Measurements from ENCODE around the gene TERB2. TPM values are rescaled to one million over a fixed set of nuclear protein-coding genes. Genes with fewer than 3 reads are reported as not detected.
"Not testable (repeated sequence)": the region's sequence is repeated elsewhere in the genome, so short reads cannot be mapped to it uniquely, and the experiment has no call there.

Gene TERB2
- total RNA-seq, 1 experiment from 2014 or later = not detected

DNA sequence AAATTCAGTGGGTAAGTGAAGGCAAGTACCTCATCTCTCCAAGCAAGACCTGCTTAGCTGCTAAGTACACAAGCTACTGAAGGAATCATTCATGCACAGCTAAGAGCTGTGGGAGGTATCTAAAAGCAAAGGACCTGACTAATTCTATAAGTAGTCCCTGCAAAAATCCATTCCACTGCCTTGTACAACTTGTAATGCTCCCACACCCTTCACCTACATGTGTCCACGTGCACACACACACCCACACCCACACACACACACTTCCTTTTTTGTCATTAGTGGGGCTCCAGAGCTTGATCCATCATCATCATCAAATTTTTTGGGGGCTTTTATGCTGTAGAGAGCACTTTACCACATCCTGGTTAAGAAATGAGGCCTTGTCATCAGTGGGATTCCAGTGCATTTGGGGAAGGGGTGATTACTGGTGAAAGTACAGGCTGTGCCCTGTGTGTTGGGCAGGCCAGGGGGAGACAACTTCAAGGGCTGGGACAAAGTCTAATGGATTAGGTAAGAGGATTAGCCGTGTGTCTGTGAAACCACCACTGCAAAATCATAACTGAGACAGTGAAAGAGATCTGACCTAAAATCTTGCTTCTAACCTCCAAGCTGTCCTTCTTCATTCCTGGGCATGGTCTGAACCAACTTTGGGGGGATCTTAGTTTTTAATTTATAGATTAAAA is 47.4 kb downstream of the TERB2 start:
- not testable (repeated sequence) for DNase-seq (ENCODE audit: low spot score)

DNA sequence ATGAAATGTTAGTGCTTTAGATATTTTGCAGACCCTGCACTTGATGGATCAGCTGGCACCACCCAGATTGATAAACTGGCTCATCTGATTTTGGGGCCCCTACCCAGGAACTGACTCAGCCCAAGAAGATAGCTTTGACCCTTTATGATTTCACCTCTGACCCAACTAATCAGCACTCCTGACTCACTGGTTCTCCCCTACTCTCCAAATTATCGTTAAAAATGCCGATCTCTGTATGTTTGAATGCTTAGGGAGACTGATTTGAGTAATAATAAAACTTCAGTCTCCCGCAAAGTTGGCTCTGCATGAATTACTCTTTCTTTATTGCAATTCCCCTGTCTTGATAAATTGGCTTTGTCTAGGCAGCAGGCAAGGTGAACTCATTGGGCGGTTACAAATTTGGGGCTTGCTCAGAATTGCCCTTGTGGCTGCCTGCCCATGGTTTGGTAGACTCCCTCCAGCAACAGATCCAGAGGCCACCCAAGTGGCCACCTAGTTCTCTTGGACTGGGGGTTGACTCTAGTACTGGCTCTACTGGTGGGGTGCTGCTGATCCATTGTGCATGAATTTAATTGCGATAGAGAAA is 48.2 kb downstream of the TERB2 start:
- DNase-seq (ENCODE audit: low spot score) = not testable (repeated sequence)

- DNase-seq (ENCODE audit: low spot score) = no peak
Measured at GRCh38 chr15:45009046-45009445, 52.6 kb downstream of the TERB2 start.

DNA sequence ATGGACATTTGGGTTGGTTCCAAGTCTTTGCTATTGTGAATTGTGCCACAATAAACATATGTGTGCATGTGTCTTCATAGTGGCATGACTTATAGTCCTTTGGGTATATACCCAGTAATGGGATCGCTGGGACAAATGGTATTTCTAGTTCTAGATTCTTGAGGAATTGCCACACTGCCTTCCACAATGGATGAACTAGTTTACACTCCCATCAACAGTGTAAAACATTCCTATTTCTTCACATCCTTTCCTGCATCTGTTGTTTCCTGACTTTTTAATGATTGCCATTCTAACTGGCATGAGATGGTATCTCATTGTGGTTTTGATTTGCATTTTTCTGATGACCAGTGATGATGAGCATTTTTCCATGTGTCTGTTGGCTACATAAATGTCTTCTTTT is 58.6 kb downstream of the TERB2 start:
- DNase-seq (ENCODE audit: low spot score) = not testable (repeated sequence)

DNA sequence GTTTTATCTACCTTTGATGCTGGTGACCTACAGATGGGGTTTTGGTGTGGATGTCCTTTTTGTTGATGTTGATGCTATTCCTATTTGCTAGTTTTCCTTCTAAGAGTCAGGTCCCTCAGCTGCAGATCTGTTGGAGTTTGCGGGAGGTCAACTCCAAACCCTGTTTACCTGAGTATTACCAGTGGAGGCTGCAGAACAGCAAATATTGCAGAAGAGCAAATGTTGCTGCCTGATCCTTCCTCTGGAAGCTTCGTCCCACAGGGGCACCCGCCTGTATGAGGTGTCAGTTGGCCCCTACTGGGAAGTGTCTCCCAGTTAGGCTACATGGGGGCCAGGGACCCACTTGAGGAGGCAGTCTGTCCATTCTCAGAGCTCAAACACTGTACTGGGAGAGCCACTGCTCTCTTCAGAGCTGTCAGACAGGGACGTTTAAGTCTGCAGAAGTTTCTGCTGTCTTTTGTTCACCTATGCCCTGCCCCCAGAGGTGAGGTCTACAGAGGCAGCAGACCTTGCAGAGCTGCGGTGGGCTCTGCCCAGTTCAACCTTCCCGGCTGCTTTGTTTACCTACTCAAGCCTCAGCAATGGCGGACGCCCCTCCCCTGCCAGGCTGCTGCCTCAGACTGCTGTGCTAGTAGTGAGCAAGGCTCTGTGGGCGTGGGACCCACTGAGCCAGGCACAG is 63.9 kb downstream of the TERB2 start:
- DNase-seq (ENCODE audit: low spot score) = not testable (repeated sequence)

- DNase-seq (ENCODE audit: low spot score) = not testable (repeated sequence)
Measured at GRCh38 chr15:45020901-45021259, 64.4 kb downstream of the TERB2 start.

DNA sequence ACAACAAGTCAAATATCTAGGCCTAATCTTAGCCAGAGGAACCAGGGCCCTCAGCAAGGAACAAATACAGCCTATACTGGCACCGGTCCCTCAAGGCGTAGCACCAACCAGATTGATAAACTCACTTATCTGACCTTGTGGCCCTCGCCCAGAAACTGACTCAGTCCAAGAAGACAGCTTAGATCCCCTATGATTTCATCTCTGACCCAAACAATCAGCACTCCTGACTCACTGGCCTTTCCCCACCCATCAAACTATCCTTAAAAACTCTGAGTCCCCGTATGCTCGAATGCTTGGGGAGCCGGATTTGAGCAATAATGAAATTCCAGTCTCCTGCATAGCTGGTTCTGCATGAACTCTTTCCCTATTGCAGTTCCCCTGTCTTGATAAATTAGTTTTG is 64.9 kb downstream of the TERB2 start:
- no peak for DNase-seq (ENCODE audit: low spot score)

GRCh38 chr15:45022871-45023658 is 66.6 kb downstream of the TERB2 start, which contains the start of gene SORD:
TSS of gene SORD (plus strand) at chr15:45023195. CDS start at chr15:45023284, 89 bp downstream.
- DNase-seq (ENCODE audit: low spot score) = peak; percentile 97

- peak; percentile 68 for DNase-seq (ENCODE audit: low spot score)
Measured at GRCh38 chr15:45023659-45024225, 67.3 kb downstream of the TERB2 start.

DNA sequence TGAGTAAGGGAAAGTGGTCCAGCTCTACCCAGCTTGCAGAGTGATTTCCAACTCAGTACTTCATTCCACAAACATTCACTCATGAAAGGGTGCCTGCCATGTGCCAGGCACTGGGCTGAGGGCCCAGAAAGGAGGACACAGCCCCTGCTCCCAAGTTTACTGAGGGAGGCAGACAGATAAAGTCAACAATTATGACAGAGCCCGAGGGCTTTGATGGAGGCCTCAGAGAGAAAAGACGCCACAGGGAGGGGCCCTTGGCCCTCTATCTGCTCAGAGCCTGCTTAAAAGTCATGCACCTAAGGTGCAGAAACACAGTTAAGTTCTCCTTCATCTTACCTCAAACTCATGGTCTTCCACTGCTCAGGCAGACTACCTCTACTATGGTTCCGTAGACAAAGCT is 68.2 kb downstream of the TERB2 start:
- DNase-seq (ENCODE audit: low spot score) = not testable (repeated sequence)

DNA sequence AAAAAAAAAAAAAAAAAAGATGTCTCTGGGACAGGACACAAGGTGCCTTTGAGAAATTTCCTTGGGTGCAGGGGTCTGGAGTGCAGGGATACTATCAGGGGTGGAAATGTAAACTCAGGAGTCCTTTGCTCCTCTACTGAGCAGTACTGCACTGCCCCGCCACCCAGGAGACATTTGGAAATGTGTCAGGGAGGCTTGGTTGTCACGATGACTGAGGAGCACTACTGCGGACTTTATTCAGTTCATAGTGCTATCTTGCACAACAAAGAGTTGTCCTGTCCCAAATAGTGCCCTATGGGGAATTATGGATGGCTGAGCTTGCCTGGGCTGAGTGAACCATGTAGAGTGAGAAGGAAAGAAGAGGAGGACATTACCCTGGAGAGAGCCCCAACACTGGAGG is 69.1 kb downstream of the TERB2 start:
- not testable (repeated sequence) for DNase-seq (ENCODE audit: low spot score)

DNA sequence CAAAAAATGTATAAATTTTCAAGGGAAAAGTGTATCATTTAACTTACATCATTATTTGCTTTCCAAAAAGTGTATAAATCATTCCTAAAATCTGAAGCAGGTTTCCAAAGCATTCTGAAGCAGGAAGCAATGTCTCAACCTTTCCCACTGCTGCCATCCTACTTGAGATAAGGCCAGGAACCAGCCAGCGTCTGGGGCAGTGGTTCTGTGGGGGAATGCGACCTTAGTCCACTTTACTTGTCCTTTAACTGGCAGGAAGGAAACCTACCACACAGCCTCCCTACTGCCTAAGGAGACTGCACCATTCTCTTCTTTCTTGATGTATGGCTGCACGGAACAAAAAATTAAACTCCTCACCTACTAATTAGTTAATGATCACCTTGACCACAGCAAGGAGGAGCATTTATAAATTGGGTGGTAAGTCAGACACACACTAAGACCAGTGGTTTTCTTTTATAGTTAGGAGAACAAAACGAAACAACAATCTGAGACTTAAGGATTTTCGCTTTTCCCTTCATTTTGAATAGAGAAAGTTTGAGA is 70.2 kb downstream of the TERB2 start:
- DNase-seq (ENCODE audit: low spot score) = peak; percentile 69

GRCh38 chr15:45027220-45027619 is 70.7 kb downstream of the TERB2 start:
- DNase-seq (ENCODE audit: low spot score) = no peak

Small RNA genes lying within 50 kb of the gene (small RNA-seq; reads per million reads assigned to genes)
- gene RNU1-78P (not detected), gene RNU6-1108P (not detected), gene RNU6-1332P (not detected), gene RNU6-966P (not detected)

Other genes starting within 250 kb of the TERB2 start
- gene PATL2, start 245.4 kb upstream of the TERB2 start, total RNA-seq (2014; rRNA removed; shearing (Covaris generic)) = 0.20 TPM in 1 of 2 replicates, not detected in the other
- 494 and 506 TPM in 2 replicates for gene B2M, start 245.2 kb upstream of the TERB2 start, total RNA-seq (2014; rRNA removed; shearing (Covaris generic))
- 7.4 and 9.6 TPM in 2 replicates for gene TRIM69, start 220.2 kb upstream of the TERB2 start, total RNA-seq (2014; rRNA removed; shearing (Covaris generic))
- gene SORD, start 66.5 kb downstream of the TERB2 start, total RNA-seq (2014; rRNA removed; shearing (Covaris generic)) = 207 and 238 TPM in 2 replicates
- gene DUOX2, start 157.5 kb downstream of the TERB2 start, total RNA-seq (2014; rRNA removed; shearing (Covaris generic)) = 0.08 TPM in 2 replicates
- not detected in 2 replicates for gene DUOXA2, start 157.6 kb downstream of the TERB2 start, total RNA-seq (2014; rRNA removed; shearing (Covaris generic))
- 0.23 and 0.26 TPM in 2 replicates for gene DUOXA1, start 173.2 kb downstream of the TERB2 start, total RNA-seq (2014; rRNA removed; shearing (Covaris generic))
- gene DUOX1, start 173.3 kb downstream of the TERB2 start, total RNA-seq (2014; rRNA removed; shearing (Covaris generic)) = 1.5 and 3.1 TPM in 2 replicates
- 8.6 and 11.2 TPM in 2 replicates for gene SHF, start 231.3 kb downstream of the TERB2 start, total RNA-seq (2014; rRNA removed; shearing (Covaris generic))